ENCODE results near the gene FKBP11. TPM values are rescaled to one million over a fixed set of nuclear protein-coding genes. Genes with fewer than 3 reads are reported as not detected.

The FKBP11 gene
- total and polyA plus RNA-seq, 7 experiments from 2014 or later: 40.3 to 83.7 (median 55.3) TPM

- Mint-ChIP-seq H3K4me3 (no peak overlapping the region), H3K36me3 (peaks cover 0 to 5% (median 0%) of the 10 kb centered on the region in 5 donors), H3K4me1 (peaks cover 0 to 11% (median 0%) of the 10 kb centered on the region in 7 donors), H3K27me3 (peaks cover 12 to 45% (median 20%) of the 10 kb centered on the region in 5 donors), H3K9me3 (peaks cover 0 to 2% (median 0%) of the 10 kb centered on the region in 11 donors), H3K27ac (no peak overlapping the region)
- intact Hi-C loops (cut with micrococcal nuclease): no loop called here
- ATAC-seq (no peak), DNase-seq (no peak)
- H3K9me3 ChIP-seq (ENCODE audit: control insufficient read depth in 2 of 3, low read length in 3 of 3): no peaks in the 10 kb centered on the region
- CTCF ChIA-PET: interaction anchor here (0.6 kb wide), 1 partner anchor 47 kb away, joined by 5 read pairs; no protein-coding TSS in a partner anchor
- H3K27ac ChIP-seq (ENCODE audit: low read depth, low read length): no peak overlapping the region
- no peak overlapping the region for H3K4me3 ChIP-seq (ENCODE audit: low read length)
- POLR2A ChIA-PET: interaction anchor here (0.5 to 1.2 kb wide), 3 partner anchors 17 to 44 kb away, joined by 3 read pairs; partner anchors contain the start of gene RND1
- H3K36me3 ChIP-seq (ENCODE audit: control insufficient read depth in 2 of 3, insufficient read depth in 3 of 3, low read length in 3 of 3): no peaks in the 10 kb centered on the region
- peaks cover 0 to 7% of the 10 kb centered on the region in 2 donors for H3K27me3 ChIP-seq (ENCODE audit: control insufficient read depth in 2 of 2, insufficient read depth in 2 of 2, low read length in 2 of 2)
- H3K4me1 ChIP-seq (ENCODE audit: control insufficient read depth in 2 of 2, insufficient read depth in 2 of 2, low read length in 2 of 2): no peaks in the 10 kb centered on the region
Observed at GRCh38 chr12:48883305-48884161, 41.8 kb downstream of the FKBP11 start.

DNA sequence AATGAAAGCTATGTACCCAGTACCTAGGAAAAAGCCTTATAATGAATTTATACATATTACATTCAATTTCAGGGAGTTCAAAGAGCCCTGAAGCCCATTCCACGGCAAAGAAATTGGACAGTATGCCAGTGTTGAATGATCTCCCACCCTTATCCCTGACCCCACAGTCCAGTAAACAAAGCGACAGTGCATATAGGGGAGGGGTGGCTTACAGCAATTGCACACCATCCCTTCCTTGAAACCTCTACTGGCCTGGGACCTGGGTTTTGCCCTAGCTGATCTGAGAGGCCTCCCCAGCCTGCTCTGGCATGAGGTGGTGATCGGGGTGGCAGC, 42.4 kb downstream of the FKBP11 start:
- peaks cover 0 to 5% (median 0%) of the 10 kb centered on the region in 5 donors for H3K36me3 Mint-ChIP-seq

DNA sequence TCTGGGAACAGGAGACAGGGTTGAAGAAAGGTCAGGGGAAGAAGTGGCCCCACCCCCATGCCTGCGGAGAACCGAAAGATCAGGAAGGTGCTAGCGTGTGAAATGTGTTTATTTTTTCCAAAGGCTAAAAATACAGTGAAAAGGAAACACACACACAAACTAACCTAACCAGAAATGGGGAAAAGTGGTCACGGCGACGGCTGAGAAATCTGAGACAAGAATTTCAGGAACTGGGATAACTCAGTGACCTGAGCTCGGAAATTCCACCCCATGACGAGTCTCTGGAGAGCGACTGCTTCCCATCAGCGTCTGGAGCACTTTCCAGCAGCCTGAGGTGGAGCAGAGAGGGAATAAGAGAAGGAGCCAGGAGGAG, 43.0 kb downstream of the FKBP11 start:
- DNase-seq (no peak), ATAC-seq (no peak)
- Histone ChIP-seq H3K4me1 (ENCODE audit: control insufficient read depth in 2 of 2, insufficient read depth in 2 of 2, low read length in 2 of 2) (no peaks in the 10 kb centered on the region), H3K27me3 (ENCODE audit: control insufficient read depth in 2 of 2, insufficient read depth in 2 of 2, low read length in 2 of 2) (peaks cover 0 to 7% of the 10 kb centered on the region in 2 donors), H3K36me3 (ENCODE audit: control insufficient read depth in 2 of 3, insufficient read depth in 3 of 3, low read length in 3 of 3) (no peaks in the 10 kb centered on the region), H3K9me3 (ENCODE audit: control insufficient read depth in 2 of 3, low read length in 3 of 3) (no peaks in the 10 kb centered on the region), H3K27ac (ENCODE audit: low read depth, low read length) (no peak overlapping the region), H3K4me3 (ENCODE audit: low read length) (no peak overlapping the region)
- Mint-ChIP-seq H3K27ac (no peak overlapping the region), H3K4me1 (peaks cover 0 to 11% (median 0%) of the 10 kb centered on the region in 7 donors), H3K27me3 (peaks cover 12 to 45% (median 20%) of the 10 kb centered on the region in 5 donors), H3K4me3 (peak overlapping the region in 1 of 10 donors; percentile 2), H3K9me3 (peaks cover 0 to 2% (median 0%) of the 10 kb centered on the region in 11 donors), H3K36me3 (peaks cover 0 to 5% (median 0%) of the 10 kb centered on the region in 5 donors)
- POLR2A ChIA-PET: interaction anchor here (1.1 to 1.5 kb wide), 2 partner anchors 17 to 30 kb away, joined by 3 read pairs; partner anchors contain the start of gene RND1
- CTCF ChIA-PET: interaction anchor here (0.6 kb wide), 1 partner anchor 32 kb away, joined by 3 read pairs; no protein-coding TSS in a partner anchor
- intact Hi-C loops (cut with micrococcal nuclease): no loop called here

More for the DNA sequence above, 42.4 kb downstream of the FKBP11 start:
- no peak overlapping the region for H3K27ac ChIP-seq (ENCODE audit: low read depth, low read length)
- Mint-ChIP-seq H3K4me1 (peaks cover 0 to 11% (median 0%) of the 10 kb centered on the region in 7 donors), H3K9me3 (peaks cover 0 to 2% (median 0%) of the 10 kb centered on the region in 11 donors), H3K4me3 (no peak overlapping the region), H3K27me3 (peaks cover 12 to 45% (median 20%) of the 10 kb centered on the region in 5 donors), H3K27ac (no peak overlapping the region)
- H3K36me3 ChIP-seq (ENCODE audit: control insufficient read depth in 2 of 3, insufficient read depth in 3 of 3, low read length in 3 of 3): no peaks in the 10 kb centered on the region
- ChIA-PET POLR2A (interaction anchor here (1.2 kb wide), 1 partner anchor 17 kb away, joined by 3 read pairs; the partner anchor contains the start of gene RND1), CTCF (interaction anchor here (0.6 kb wide), 1 partner anchor 48 kb away, joined by 5 read pairs; no protein-coding TSS in a partner anchor)
- H3K4me1 ChIP-seq (ENCODE audit: control insufficient read depth in 2 of 2, insufficient read depth in 2 of 2, low read length in 2 of 2): no peaks in the 10 kb centered on the region
- no peak overlapping the region for H3K4me3 ChIP-seq (ENCODE audit: low read length)
- no peak for DNase-seq
- intact Hi-C loops (cut with micrococcal nuclease): no loop called here
- no peak for ATAC-seq
- no peaks in the 10 kb centered on the region for H3K9me3 ChIP-seq (ENCODE audit: control insufficient read depth in 2 of 3, low read length in 3 of 3)
- peaks cover 0 to 7% of the 10 kb centered on the region in 2 donors for H3K27me3 ChIP-seq (ENCODE audit: control insufficient read depth in 2 of 2, insufficient read depth in 2 of 2, low read length in 2 of 2)

GRCh38 chr12:48881686-48882314, 43.5 kb downstream of the FKBP11 start:
- no peak overlapping the region for H3K27ac Mint-ChIP-seq
- H3K4me1 ChIP-seq (ENCODE audit: control insufficient read depth in 2 of 2, insufficient read depth in 2 of 2, low read length in 2 of 2): no peaks in the 10 kb centered on the region
- no peaks in the 10 kb centered on the region for H3K9me3 ChIP-seq (ENCODE audit: control insufficient read depth in 2 of 3, low read length in 3 of 3)
- H3K36me3 Mint-ChIP-seq: peaks cover 0 to 5% (median 0%) of the 10 kb centered on the region in 5 donors
- DNase-seq (no peak), ATAC-seq (no peak)
- ChIA-PET CTCF (interaction anchor here (0.6 to 0.7 kb wide), 2 partner anchors 32 to 699 kb away, joined by 3 read pairs; no protein-coding TSS in a partner anchor), POLR2A (interaction anchor here (0.5 to 1.5 kb wide), 3 partner anchors 16 to 1357 kb away, joined by 3 to 7 read pairs (median 3); partner anchors contain the start of gene RND1)
- H3K4me3 ChIP-seq (ENCODE audit: low read length): no peak overlapping the region
- no peak overlapping the region for H3K27ac ChIP-seq (ENCODE audit: low read depth, low read length)
- peak overlapping the region in 1 of 10 donors; percentile 2 for H3K4me3 Mint-ChIP-seq
- H3K4me1 Mint-ChIP-seq: peaks cover 0 to 9% (median 0%) of the 10 kb centered on the region in 7 donors
- H3K27me3 Mint-ChIP-seq: peaks cover 12 to 48% (median 20%) of the 10 kb centered on the region in 5 donors
- peaks cover 0 to 7% of the 10 kb centered on the region in 2 donors for H3K27me3 ChIP-seq (ENCODE audit: control insufficient read depth in 2 of 2, insufficient read depth in 2 of 2, low read length in 2 of 2)
- intact Hi-C loops (cut with micrococcal nuclease): no loop called here
- H3K9me3 Mint-ChIP-seq: peaks cover 0 to 2% (median 0%) of the 10 kb centered on the region in 11 donors
- H3K36me3 ChIP-seq (ENCODE audit: control insufficient read depth in 2 of 3, insufficient read depth in 3 of 3, low read length in 3 of 3): no peaks in the 10 kb centered on the region

- CTCF ChIA-PET: interaction anchor here (0.6 to 0.8 kb wide), 2 partner anchors 12 to 27 kb away, joined by 3 read pairs; no protein-coding TSS in a partner anchor
- DNase-seq (no peak), ATAC-seq (no peak)
- Histone ChIP-seq H3K27ac (ENCODE audit: low read depth, low read length) (no peak overlapping the region), H3K9me3 (ENCODE audit: control insufficient read depth in 2 of 3, low read length in 3 of 3) (no peaks in the 10 kb centered on the region), H3K4me1 (ENCODE audit: control insufficient read depth in 2 of 2, insufficient read depth in 2 of 2, low read length in 2 of 2) (no peaks in the 10 kb centered on the region), H3K36me3 (ENCODE audit: control insufficient read depth in 2 of 3, insufficient read depth in 3 of 3, low read length in 3 of 3) (no peaks in the 10 kb centered on the region), H3K27me3 (ENCODE audit: control insufficient read depth in 2 of 2, insufficient read depth in 2 of 2, low read length in 2 of 2) (peaks cover 0 to 7% of the 10 kb centered on the region in 2 donors), H3K4me3 (ENCODE audit: low read length) (no peak overlapping the region)
- peaks cover 0 to 2% (median 0%) of the 10 kb centered on the region in 11 donors for H3K9me3 Mint-ChIP-seq
- no peak overlapping the region for H3K27ac Mint-ChIP-seq
- no peak overlapping the region for H3K4me3 Mint-ChIP-seq
- peaks cover 0 to 9% (median 0%) of the 10 kb centered on the region in 7 donors for H3K4me1 Mint-ChIP-seq
- intact Hi-C loops (cut with micrococcal nuclease): no loop called here
- peaks cover 12 to 48% (median 20%) of the 10 kb centered on the region in 5 donors for H3K27me3 Mint-ChIP-seq
- POLR2A ChIA-PET: interaction anchor here (1.5 kb wide), 1 partner anchor 15 kb away, joined by 3 read pairs; the partner anchor contains the start of gene RND1
- H3K36me3 Mint-ChIP-seq: peaks cover 0 to 5% (median 0%) of the 10 kb centered on the region in 5 donors
Observed at GRCh38 chr12:48880647-48881046, 44.6 kb downstream of the FKBP11 start.

GRCh38 chr12:48878548-48878947, 46.7 kb downstream of the FKBP11 start:
- peaks cover 0 to 9% (median 0%) of the 10 kb centered on the region in 7 donors for H3K4me1 Mint-ChIP-seq
- no peaks in the 10 kb centered on the region for H3K36me3 ChIP-seq (ENCODE audit: control insufficient read depth in 2 of 3, insufficient read depth in 3 of 3, low read length in 3 of 3)
- H3K27me3 Mint-ChIP-seq: peaks cover 12 to 43% (median 20%) of the 10 kb centered on the region in 5 donors
- ChIA-PET CTCF (interaction anchor here (1.1 kb wide), 1 partner anchor 25 kb away, joined by 3 read pairs; no protein-coding TSS in a partner anchor), POLR2A (interaction anchor here (0.7 to 1.0 kb wide), 2 partner anchors 26 to 47 kb away, joined by 4 read pairs; partner anchors contain the start of gene FKBP11)
- no peak overlapping the region for H3K27ac Mint-ChIP-seq
- H3K27me3 ChIP-seq (ENCODE audit: control insufficient read depth in 2 of 2, insufficient read depth in 2 of 2, low read length in 2 of 2): peaks cover 0 to 7% of the 10 kb centered on the region in 2 donors
- H3K9me3 Mint-ChIP-seq: no peaks in the 10 kb centered on the region
- no peak overlapping the region for H3K27ac ChIP-seq (ENCODE audit: low read depth, low read length)
- no peak overlapping the region for H3K4me3 Mint-ChIP-seq
- DNase-seq (no peak), ATAC-seq (no peak)
- H3K4me3 ChIP-seq (ENCODE audit: low read length): no peak overlapping the region
- no peaks in the 10 kb centered on the region for H3K9me3 ChIP-seq (ENCODE audit: control insufficient read depth in 2 of 3, low read length in 3 of 3)
- no peaks in the 10 kb centered on the region for H3K4me1 ChIP-seq (ENCODE audit: control insufficient read depth in 2 of 2, insufficient read depth in 2 of 2, low read length in 2 of 2)
- H3K36me3 Mint-ChIP-seq: peaks cover 0 to 5% (median 0%) of the 10 kb centered on the region in 5 donors
- intact Hi-C loops (cut with micrococcal nuclease): no loop called here
